ENCODE measurements around the gene SLC7A9. TPM values are rescaled to one million over a fixed set of nuclear protein-coding genes. Genes with fewer than 3 reads are reported as not detected.

The SLC7A9 gene
- total and polyA plus RNA-seq, 10 of the 15 experiments (the other 5 are each of a cell fraction or from before 2014, with no cell fraction given): 0.13 to 0.17 TPM; not detected in 8

- TF ChIP-seq, protein P1, sequence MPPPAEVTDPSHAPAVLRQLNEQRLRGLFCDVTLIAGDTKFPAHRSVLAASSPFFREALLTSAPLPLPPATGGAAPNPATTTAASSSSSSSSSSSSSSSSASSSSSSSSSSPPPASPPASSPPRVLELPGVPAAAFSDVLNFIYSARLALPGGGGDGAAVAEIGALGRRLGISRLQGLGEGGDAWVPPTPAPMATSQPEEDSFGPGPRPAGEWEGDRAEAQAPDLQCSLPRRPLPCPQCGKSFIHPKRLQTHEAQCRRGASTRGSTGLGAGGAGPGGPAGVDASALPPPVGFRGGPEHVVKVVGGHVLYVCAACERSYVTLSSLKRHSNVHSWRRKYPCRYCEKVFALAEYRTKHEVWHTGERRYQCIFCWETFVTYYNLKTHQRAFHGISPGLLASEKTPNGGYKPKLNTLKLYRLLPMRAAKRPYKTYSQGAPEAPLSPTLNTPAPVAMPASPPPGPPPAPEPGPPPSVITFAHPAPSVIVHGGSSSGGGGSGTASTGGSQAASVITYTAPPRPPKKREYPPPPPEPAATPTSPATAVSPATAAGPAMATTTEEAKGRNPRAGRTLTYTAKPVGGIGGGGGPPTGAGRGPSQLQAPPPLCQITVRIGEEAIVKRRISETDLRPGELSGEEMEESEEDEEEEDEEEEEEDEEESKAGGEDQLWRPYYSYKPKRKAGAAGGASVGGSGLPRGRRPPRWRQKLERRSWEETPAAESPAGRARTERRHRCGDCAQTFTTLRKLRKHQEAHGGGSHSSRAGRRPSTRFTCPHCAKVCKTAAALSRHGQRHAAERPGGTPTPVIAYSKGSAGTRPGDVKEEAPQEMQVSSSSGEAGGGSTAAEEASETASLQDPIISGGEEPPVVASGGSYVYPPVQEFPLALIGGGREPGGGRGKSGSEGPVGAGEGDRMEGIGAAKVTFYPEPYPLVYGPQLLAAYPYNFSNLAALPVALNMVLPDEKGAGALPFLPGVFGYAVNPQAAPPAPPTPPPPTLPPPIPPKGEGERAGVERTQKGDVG (CRISPR knock-in tag; IDR thresholded peaks at IDR 0.05): no peak
- TF ChIP-seq ZNF24 (IDR thresholded peaks at IDR 0.05) (no peak), RELB (IDR thresholded peaks at IDR 0.05; ENCODE audit: low read depth) (no peak), RFX5 (IDR thresholded peaks at IDR 0.05; ENCODE audit: low read depth, low read length) (no peak)
Observed at GRCh38 chr19:32908641-32909190, 39.1 kb upstream of the SLC7A9 start (continued).

DNA sequence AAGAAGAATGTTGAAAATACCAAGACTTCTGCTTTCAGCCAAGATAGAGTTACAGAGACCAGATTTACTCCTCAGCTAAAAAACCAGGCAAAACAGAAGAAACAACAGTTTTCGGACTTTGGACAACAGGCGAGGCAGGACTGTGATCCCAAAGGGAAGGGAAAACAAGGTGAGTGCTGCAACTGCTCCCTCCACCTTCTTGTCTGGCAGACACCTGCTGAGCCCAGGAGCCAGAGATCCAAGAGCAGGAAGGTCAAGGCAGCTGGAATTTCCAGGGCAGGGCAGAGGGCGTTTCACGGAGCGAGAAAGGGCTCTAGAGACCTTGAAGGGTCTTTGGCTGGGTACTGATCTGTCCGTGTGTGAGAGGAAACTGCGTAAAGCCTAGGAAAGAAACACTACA, 32.9 kb upstream of the SLC7A9 start:
- Histone ChIP-seq H3K36me3 (ENCODE audit: control insufficient read depth in 2 of 2, insufficient read depth in 2 of 2, low read length in 1 of 2) (no peaks in the 10 kb centered on the region), H2AFZ (ENCODE audit: control insufficient read depth, low read depth, low read length) (no peak overlapping the region), H3K4me3 (no peak overlapping the region), H3K4me2 (ENCODE audit: control insufficient read depth, insufficient read depth) (no peak overlapping the region), H3K79me2 (ENCODE audit: control insufficient read depth, insufficient read depth, low read length) (no peaks in the 10 kb centered on the region), H3K4me1 (ENCODE audit: control insufficient read depth, insufficient read depth, low read length) (no peaks in the 10 kb centered on the region), H3K9me3 (replicated peaks; ENCODE audit: control insufficient read depth, insufficient read depth, low read length) (no peaks in the 10 kb centered on the region), H3K27ac (ENCODE audit: control insufficient read depth, insufficient read depth) (no peak overlapping the region), H3K9ac (ENCODE audit: control insufficient read depth, insufficient read depth, low read length) (no peak overlapping the region), H3K27me3 (replicated peaks in 1 of 2; ENCODE audit: control insufficient read depth in 2 of 2, insufficient read depth in 2 of 2, low read length in 1 of 2) (no peaks in the 10 kb centered on the region), H4K20me1 (ENCODE audit: control insufficient read depth, insufficient read depth) (no peaks in the 10 kb centered on the region)
- DNase-seq (ENCODE audit: low read depth, low spot score): no peak
- SMC1A ChIA-PET (ENCODE audit: uncharacterized antibody, unreplicated experiment): no interaction called here
- WGBS (ENCODE audit: insufficient coverage, insufficient replicate concordance, low lambda C conversion rate, missing lambda C conversion rate): 84% methylated on average over 7 of the region's 7 CpGs
- in situ Hi-C loops (cut with MboI): no loop called here
- TF ChIP-seq BCLAF1 (IDR thresholded peaks at IDR 0.05): no peak
- TF ChIP-seq FOXK2 (IDR thresholded peaks at IDR 0.05): no peak
- no peak for TF ChIP-seq ASH2L (IDR thresholded peaks at IDR 0.05; ENCODE audit: borderline replicate concordance, low read depth)
- RAD21 ChIA-PET (ENCODE audit: unreplicated experiment): no interaction called here
- intact Hi-C loops (cut with micrococcal nuclease; ENCODE audit: unreplicated experiment): no loop called here
- BruUV-seq (replicated peaks): no TSS peak
- POLR2A ChIA-PET: no interaction called here
- no peak for ATAC-seq
- FAIRE-seq: no peak
- CTCF ChIA-PET: no interaction called here
